ENCODE data around the gene NID2. TPM values are rescaled to one million over a fixed set of nuclear protein-coding genes. Genes with fewer than 3 reads are reported as not detected.

Gene NID2
- total and polyA plus RNA-seq, 10 of the 15 experiments (the other 5 are each of a cell fraction or from before 2014, with no cell fraction given) = 0.04 to 0.49 (median 0.23) TPM; not detected in 3

DNA sequence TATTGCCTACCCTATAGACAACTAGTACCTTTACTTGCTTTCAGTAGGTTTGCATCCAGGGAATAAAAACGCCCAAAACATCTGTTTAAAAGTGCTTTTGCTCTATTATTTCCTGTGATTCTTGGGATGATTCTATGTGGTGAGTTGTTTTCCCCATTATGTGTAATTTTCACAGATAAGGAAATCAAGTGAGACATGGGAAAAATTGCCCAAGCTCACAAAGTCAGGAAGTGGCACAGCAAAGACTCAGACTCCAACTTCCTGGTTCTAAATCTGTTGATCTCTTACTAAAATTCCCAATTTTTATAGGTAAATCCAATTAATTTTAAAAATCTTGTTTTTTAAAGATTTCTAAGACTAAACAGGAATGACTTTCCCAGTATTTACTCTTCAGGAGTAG, 39.0 kb downstream of the NID2 start:
- ChIA-PET POLR2A (no interaction called here), SMC1A (ENCODE audit: uncharacterized antibody, unreplicated experiment) (no interaction called here), CTCF (no interaction called here), RAD21 (ENCODE audit: unreplicated experiment) (no interaction called here)
- no peak overlapping the region for H3K4me2 ChIP-seq (ENCODE audit: control insufficient read depth, insufficient read depth)
- ATAC-seq (no peak), FAIRE-seq (no peak), DNase-seq (ENCODE audit: low read depth, low spot score) (no peak)
- no peaks in the 10 kb centered on the region for H3K36me3 ChIP-seq (ENCODE audit: control insufficient read depth in 2 of 2, insufficient read depth in 2 of 2, low read length in 1 of 2)
- no peak overlapping the region for H2AFZ ChIP-seq (ENCODE audit: control insufficient read depth, low read depth, low read length)
- no peaks in the 10 kb centered on the region; the same call in 2 of the 3 replicates for H3K9me3 ChIP-seq (replicated peaks; ENCODE audit: control insufficient read depth, insufficient read depth, low read length)
- H3K4me3 ChIP-seq = no peak overlapping the region
- H3K27me3 ChIP-seq (replicated peaks in 1 of 2; ENCODE audit: control insufficient read depth in 2 of 2, insufficient read depth in 2 of 2, low read length in 1 of 2) = no peaks in the 10 kb centered on the region
- H4K20me1 ChIP-seq (ENCODE audit: control insufficient read depth, insufficient read depth) = no peaks in the 10 kb centered on the region
- H3K4me1 ChIP-seq (ENCODE audit: control insufficient read depth, insufficient read depth, low read length) = no peaks in the 10 kb centered on the region
- BruUV-seq (replicated peaks) = no TSS peak
- WGBS (ENCODE audit: insufficient coverage, insufficient replicate concordance, low lambda C conversion rate, missing lambda C conversion rate) = 8% methylated on average over 1 of the region's 1 CpG
- in situ Hi-C loops (cut with MboI) (no loop called here), intact Hi-C loops (cut with micrococcal nuclease; ENCODE audit: unreplicated experiment) (no loop called here)
- no peak overlapping the region for H3K9ac ChIP-seq (ENCODE audit: control insufficient read depth, insufficient read depth, low read length)
- TF ChIP-seq FOXM1 (IDR thresholded peaks at IDR 0.05; ENCODE audit: low read depth, low read length) = no peak
- TF ChIP-seq RFX5 (IDR thresholded peaks at IDR 0.05; ENCODE audit: low read depth, low read length) = no peak
- TF ChIP-seq NFXL1 (IDR thresholded peaks at IDR 0.05; ENCODE audit: borderline replicate concordance) = no peak
- no peak for TF ChIP-seq IKZF1 (conservative IDR thresholded peaks at IDR 0.05)
- TF ChIP-seq RAD21 (IDR thresholded peaks at IDR 0.05; ENCODE audit: insufficient read depth, low read depth, low read length) = no peak
- TF ChIP-seq HDAC2 (IDR thresholded peaks at IDR 0.05) = no peak
- no peak for TF ChIP-seq SMARCA5 (IDR thresholded peaks at IDR 0.05)
- no peak for TF ChIP-seq EGR1 (IDR thresholded peaks at IDR 0.05; ENCODE audit: borderline replicate concordance in 1 of 2, low read depth in 2 of 2, low read length in 2 of 2)
- TF ChIP-seq ZBED1 (IDR thresholded peaks at IDR 0.05; ENCODE audit: borderline replicate concordance) = no peak
- H3K27ac ChIP-seq (ENCODE audit: control insufficient read depth, insufficient read depth) = no peak overlapping the region
- no peaks in the 10 kb centered on the region for H3K79me2 ChIP-seq (ENCODE audit: control insufficient read depth, insufficient read depth, low read length)

- Histone ChIP-seq H3K27ac (ENCODE audit: control insufficient read depth, insufficient read depth) (no peak overlapping the region), H3K4me1 (ENCODE audit: control insufficient read depth, insufficient read depth, low read length) (peaks cover 5% of the 10 kb centered on the region; the same call in 1 of the 2 replicates), H3K27me3 (replicated peaks in 1 of 2; ENCODE audit: control insufficient read depth in 2 of 2, insufficient read depth in 2 of 2, low read length in 1 of 2) (no peaks in the 10 kb centered on the region), H3K79me2 (ENCODE audit: control insufficient read depth, insufficient read depth, low read length) (no peaks in the 10 kb centered on the region), H2AFZ (ENCODE audit: control insufficient read depth, low read depth, low read length) (no peak overlapping the region), H3K4me3 (no peak overlapping the region), H3K9ac (ENCODE audit: control insufficient read depth, insufficient read depth, low read length) (no peak overlapping the region), H4K20me1 (ENCODE audit: control insufficient read depth, insufficient read depth) (no peaks in the 10 kb centered on the region), H3K9me3 (replicated peaks; ENCODE audit: control insufficient read depth, insufficient read depth, low read length) (no peaks in the 10 kb centered on the region; the same call in 2 of the 3 replicates), H3K4me2 (ENCODE audit: control insufficient read depth, insufficient read depth) (no peak overlapping the region), H3K36me3 (ENCODE audit: control insufficient read depth in 2 of 2, insufficient read depth in 2 of 2, low read length in 1 of 2) (no peaks in the 10 kb centered on the region)
- intact Hi-C loops (cut with micrococcal nuclease; ENCODE audit: unreplicated experiment) = no loop called here
- in situ Hi-C loops (cut with MboI) = no loop called here
- no TSS peak for BruUV-seq (replicated peaks)
- CTCF ChIA-PET = no interaction called here
- ATAC-seq = no peak
- FAIRE-seq = no peak
- SMC1A ChIA-PET (ENCODE audit: uncharacterized antibody, unreplicated experiment) = interaction anchor here (0.9 kb wide), 1 partner anchor 50 kb away, joined by 3 read pairs; no protein-coding TSS in a partner anchor
- DNase-seq (ENCODE audit: low read depth, low spot score) = no peak
- RAD21 ChIA-PET (ENCODE audit: unreplicated experiment) = no interaction called here
- 79% methylated on average over 10 of the region's 10 CpGs for WGBS (ENCODE audit: insufficient coverage, insufficient replicate concordance, low lambda C conversion rate, missing lambda C conversion rate)
- TF ChIP-seq NR2C1 (IDR thresholded peaks at IDR 0.05) (no peak), ZBTB4 (CRISPR knock-in tag; IDR thresholded peaks at IDR 0.05) (no peak), FOXM1 (IDR thresholded peaks at IDR 0.05; ENCODE audit: low read depth, low read length) (no peak), NR2F1 (conservative IDR thresholded peaks at IDR 0.05) (no peak), WRNIP1 (IDR thresholded peaks at IDR 0.05; ENCODE audit: borderline replicate concordance, low read depth, low read length) (no peak), DPF2 (IDR thresholded peaks at IDR 0.05) (no peak)
- POLR2A ChIA-PET = no interaction called here
Measured at GRCh38 chr14:52026901-52027300, 42.0 kb downstream of the NID2 start.

Measured in GM12878 (cell line).